ENCODE results near the gene STAG3. TPM values are rescaled to one million over a fixed set of nuclear protein-coding genes. Genes with fewer than 3 reads are reported as not detected.
A peak's percentile ranks its signal among the peaks of the same experiment; 100 is the strongest.
"Not testable (repeated sequence)": the region's sequence is repeated elsewhere in the genome, so short reads cannot be mapped to it uniquely, and the experiment has no call there.

Gene STAG3
- total RNA-seq, 1 experiment from 2014 or later = 2.4 TPM

GRCh38 chr7:100180084-100180483, 2.4 kb downstream of the STAG3 start:
- not testable (repeated sequence) for H3K36me3 ChIP-seq (replicated peaks; ENCODE audit: control insufficient read depth, insufficient read depth, low read length); DNase-seq

GRCh38 chr7:100182616-100183015, 4.9 kb downstream of the STAG3 start:
- not testable (repeated sequence) for H3K4me3 ChIP-seq (ENCODE audit: insufficient read depth, low read depth, low read length); DNase-seq; H3K27me3 ChIP-seq (ENCODE audit: control insufficient read depth, insufficient read depth, low read length); H3K36me3 ChIP-seq (replicated peaks; ENCODE audit: control insufficient read depth, insufficient read depth, low read length)

More at GRCh38 chr7:100180084-100180483, 2.4 kb downstream of the STAG3 start:
- not testable (repeated sequence) for H3K4me3 ChIP-seq (ENCODE audit: insufficient read depth, low read depth, low read length); H3K27me3 ChIP-seq (ENCODE audit: control insufficient read depth, insufficient read depth, low read length)

- not testable (repeated sequence) for H3K36me3 ChIP-seq (replicated peaks; ENCODE audit: control insufficient read depth, insufficient read depth, low read length); H3K4me3 ChIP-seq (ENCODE audit: insufficient read depth, low read depth, low read length); H3K27me3 ChIP-seq (ENCODE audit: control insufficient read depth, insufficient read depth, low read length); DNase-seq
These were observed 5.4 kb downstream of the STAG3 start for GRCh38 chr7:100183090-100183489.

GRCh38 chr7:100185726-100186125, 8.0 kb downstream of the STAG3 start:
- no peak for DNase-seq
- Histone ChIP-seq H3K4me3 (ENCODE audit: insufficient read depth, low read depth, low read length) (no peak overlapping the region), H3K27me3 (ENCODE audit: control insufficient read depth, insufficient read depth, low read length) (no peaks in the 10 kb centered on the region), H3K36me3 (replicated peaks; ENCODE audit: control insufficient read depth, insufficient read depth, low read length) (no peaks in the 10 kb centered on the region)

- Histone ChIP-seq H3K36me3 (replicated peaks; ENCODE audit: control insufficient read depth, insufficient read depth, low read length) (no peaks in the 10 kb centered on the region), H3K27me3 (ENCODE audit: control insufficient read depth, insufficient read depth, low read length) (no peaks in the 10 kb centered on the region), H3K4me3 (ENCODE audit: insufficient read depth, low read depth, low read length) (no peak overlapping the region)
- no peak for DNase-seq
These were observed 11.3 kb downstream of the STAG3 start for GRCh38 chr7:100189061-100189460.

- no peaks in the 10 kb centered on the region for H3K27me3 ChIP-seq (ENCODE audit: control insufficient read depth, insufficient read depth, low read length)
- H3K36me3 ChIP-seq (replicated peaks; ENCODE audit: control insufficient read depth, insufficient read depth, low read length) = no peaks in the 10 kb centered on the region
- no peak overlapping the region for H3K4me3 ChIP-seq (ENCODE audit: insufficient read depth, low read depth, low read length)
- DNase-seq = peak; percentile 21
These were observed 12.5 kb downstream of the STAG3 start for GRCh38 chr7:100190048-100190711.

- DNase-seq = no peak
- Histone ChIP-seq H3K4me3 (ENCODE audit: insufficient read depth, low read depth, low read length) (no peak overlapping the region), H3K27me3 (ENCODE audit: control insufficient read depth, insufficient read depth, low read length) (no peaks in the 10 kb centered on the region), H3K36me3 (replicated peaks; ENCODE audit: control insufficient read depth, insufficient read depth, low read length) (no peaks in the 10 kb centered on the region)
These were observed 14.1 kb downstream of the STAG3 start for GRCh38 chr7:100191775-100192174.

GRCh38 chr7:100192281-100192862, 14.7 kb downstream of the STAG3 start:
- not testable (repeated sequence) for H3K27me3 ChIP-seq (ENCODE audit: control insufficient read depth, insufficient read depth, low read length); DNase-seq; H3K36me3 ChIP-seq (replicated peaks; ENCODE audit: control insufficient read depth, insufficient read depth, low read length); H3K4me3 ChIP-seq (ENCODE audit: insufficient read depth, low read depth, low read length)

- no peaks in the 10 kb centered on the region; the same call in 1 of the 2 replicates for H3K27me3 ChIP-seq (ENCODE audit: control insufficient read depth, insufficient read depth, low read length)
- no peak overlapping the region for H3K4me3 ChIP-seq (ENCODE audit: insufficient read depth, low read depth, low read length)
- no peak for DNase-seq
- no peaks in the 10 kb centered on the region for H3K36me3 ChIP-seq (replicated peaks; ENCODE audit: control insufficient read depth, insufficient read depth, low read length)
These were observed 15.3 kb downstream of the STAG3 start for GRCh38 chr7:100192969-100193368.

GRCh38 chr7:100195222-100195621, 17.5 kb downstream of the STAG3 start:
- DNase-seq = no peak
- Histone ChIP-seq H3K4me3 (ENCODE audit: insufficient read depth, low read depth, low read length) (no peak overlapping the region), H3K27me3 (ENCODE audit: control insufficient read depth, insufficient read depth, low read length) (no peaks in the 10 kb centered on the region; the same call in 1 of the 2 replicates), H3K36me3 (replicated peaks; ENCODE audit: control insufficient read depth, insufficient read depth, low read length) (no peaks in the 10 kb centered on the region)

- not testable (repeated sequence) for H3K4me3 ChIP-seq (ENCODE audit: insufficient read depth, low read depth, low read length); H3K36me3 ChIP-seq (replicated peaks; ENCODE audit: control insufficient read depth, insufficient read depth, low read length); DNase-seq; H3K27me3 ChIP-seq (ENCODE audit: control insufficient read depth, insufficient read depth, low read length)
These were observed 18.2 kb downstream of the STAG3 start for GRCh38 chr7:100195901-100196322.

- Histone ChIP-seq H3K4me3 (ENCODE audit: insufficient read depth, low read depth, low read length) (no peak overlapping the region), H3K27me3 (ENCODE audit: control insufficient read depth, insufficient read depth, low read length) (peaks cover 3% of the 10 kb centered on the region), H3K36me3 (replicated peaks; ENCODE audit: control insufficient read depth, insufficient read depth, low read length) (no peaks in the 10 kb centered on the region)
- DNase-seq = no peak
These were observed 20.5 kb downstream of the STAG3 start for GRCh38 chr7:100198266-100198665.

GRCh38 chr7:100200693-100201092, 23.0 kb downstream of the STAG3 start:
- Histone ChIP-seq H3K4me3 (ENCODE audit: insufficient read depth, low read depth, low read length) (no peak overlapping the region), H3K36me3 (replicated peaks; ENCODE audit: control insufficient read depth, insufficient read depth, low read length) (no peaks in the 10 kb centered on the region), H3K27me3 (ENCODE audit: control insufficient read depth, insufficient read depth, low read length) (peaks cover 3% of the 10 kb centered on the region)
- DNase-seq = peak; percentile 16

GRCh38 chr7:100204454-100204853, 26.7 kb downstream of the STAG3 start:
- Histone ChIP-seq H3K4me3 (ENCODE audit: insufficient read depth, low read depth, low read length) (no peak overlapping the region), H3K27me3 (ENCODE audit: control insufficient read depth, insufficient read depth, low read length) (peaks cover 3% of the 10 kb centered on the region), H3K36me3 (replicated peaks; ENCODE audit: control insufficient read depth, insufficient read depth, low read length) (no peaks in the 10 kb centered on the region)
- no peak for DNase-seq

GRCh38 chr7:100208911-100209408, 31.2 kb downstream of the STAG3 start:
- no peak for DNase-seq
- Histone ChIP-seq H3K4me3 (ENCODE audit: insufficient read depth, low read depth, low read length) (no peak overlapping the region), H3K27me3 (ENCODE audit: control insufficient read depth, insufficient read depth, low read length) (peaks cover 3% of the 10 kb centered on the region), H3K36me3 (replicated peaks; ENCODE audit: control insufficient read depth, insufficient read depth, low read length) (no peaks in the 10 kb centered on the region)
